Osteocyte (in vitro differentiated cells): ENCODE data around the gene OPALIN. TPM values are rescaled to one million over a fixed set of nuclear protein-coding genes. Genes with fewer than 3 reads are reported as not detected.

ENCODE experiments used
- DNase-seq: peaks from one replicate; pipeline ENCODE4 v3.0.0; 2021; ENCODE audit warnings: mixed read lengths; ENCODE audit not compliant: unreplicated experiment; ENCODE audit errors: extremely low spot score
- H3K27ac Mint-ChIP-seq: one replicate; pipeline ENCODE4 v1.8.0; 2021; ENCODE audit warnings: mild to moderate bottlenecking, mixed read lengths; ENCODE audit not compliant: unreplicated experiment
- H3K27me3 Mint-ChIP-seq: one replicate; pipeline ENCODE4 v1.8.0; 2021; ENCODE audit warnings: mixed read lengths; ENCODE audit not compliant: unreplicated experiment
- H3K36me3 Mint-ChIP-seq: one replicate; pipeline ENCODE4 v1.8.0; 2021; ENCODE audit warnings: mixed read lengths; ENCODE audit not compliant: unreplicated experiment
- H3K4me1 Mint-ChIP-seq: one replicate; pipeline ENCODE4 v1.8.0; 2021; ENCODE audit warnings: mixed read lengths; ENCODE audit not compliant: unreplicated experiment
- H3K4me3 Mint-ChIP-seq: one replicate; pipeline ENCODE4 v1.8.0; 2021; ENCODE audit warnings: mild to moderate bottlenecking, moderate library complexity, mixed read lengths; ENCODE audit not compliant: unreplicated experiment
- H3K9me3 Mint-ChIP-seq: one replicate; pipeline ENCODE4 v1.8.0; 2021; ENCODE audit warnings: mixed read lengths; ENCODE audit not compliant: unreplicated experiment
- total RNA-seq: library from RNA; stranded (reverse); gene quantifications from 2 replicates; pipeline ENCODE4 v1.2.1, GENCODE V29; 2021
- TF ChIP-seq, protein P1 (sequence below): fragments of 200-600 bp; sonication (generic); IDR thresholded peaks from 2 replicates; pipeline ENCODE4 v1.5.0; 2021; ENCODE audit warnings: antibody characterized with exemption, mild to moderate bottlenecking, moderate library complexity

The OPALIN gene
- total RNA-seq, 1 donor from 2014 or later, result not detected

GRCh38 chr10:96380821-96381220 is 22.0 kb upstream of the OPALIN start:
- no peaks in the 10 kb centered on the region for H3K9me3 Mint-ChIP-seq
- H3K4me1 Mint-ChIP-seq, result peaks cover 3% of the 10 kb centered on the region
- H3K4me3 Mint-ChIP-seq, result no peak overlapping the region
- H3K27ac Mint-ChIP-seq, result no peak overlapping the region
- H3K36me3 Mint-ChIP-seq, result no peaks in the 10 kb centered on the region
- H3K27me3 Mint-ChIP-seq, result no peaks in the 10 kb centered on the region
- TF ChIP-seq, protein P1, sequence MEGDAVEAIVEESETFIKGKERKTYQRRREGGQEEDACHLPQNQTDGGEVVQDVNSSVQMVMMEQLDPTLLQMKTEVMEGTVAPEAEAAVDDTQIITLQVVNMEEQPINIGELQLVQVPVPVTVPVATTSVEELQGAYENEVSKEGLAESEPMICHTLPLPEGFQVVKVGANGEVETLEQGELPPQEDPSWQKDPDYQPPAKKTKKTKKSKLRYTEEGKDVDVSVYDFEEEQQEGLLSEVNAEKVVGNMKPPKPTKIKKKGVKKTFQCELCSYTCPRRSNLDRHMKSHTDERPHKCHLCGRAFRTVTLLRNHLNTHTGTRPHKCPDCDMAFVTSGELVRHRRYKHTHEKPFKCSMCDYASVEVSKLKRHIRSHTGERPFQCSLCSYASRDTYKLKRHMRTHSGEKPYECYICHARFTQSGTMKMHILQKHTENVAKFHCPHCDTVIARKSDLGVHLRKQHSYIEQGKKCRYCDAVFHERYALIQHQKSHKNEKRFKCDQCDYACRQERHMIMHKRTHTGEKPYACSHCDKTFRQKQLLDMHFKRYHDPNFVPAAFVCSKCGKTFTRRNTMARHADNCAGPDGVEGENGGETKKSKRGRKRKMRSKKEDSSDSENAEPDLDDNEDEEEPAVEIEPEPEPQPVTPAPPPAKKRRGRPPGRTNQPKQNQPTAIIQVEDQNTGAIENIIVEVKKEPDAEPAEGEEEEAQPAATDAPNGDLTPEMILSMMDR, result no peak
- DNase-seq, result no peak

- TF ChIP-seq, protein P1, result no peak
- Mint-ChIP-seq H3K36me3 (no peaks in the 10 kb centered on the region), H3K27ac (no peak overlapping the region), H3K9me3 (no peaks in the 10 kb centered on the region), H3K4me1 (peaks cover 7% of the 10 kb centered on the region), H3K4me3 (no peak overlapping the region), H3K27me3 (no peaks in the 10 kb centered on the region)
- DNase-seq, result no peak
Observed at GRCh38 chr10:96379758-96380157, 21.0 kb upstream of the OPALIN start.

DNA sequence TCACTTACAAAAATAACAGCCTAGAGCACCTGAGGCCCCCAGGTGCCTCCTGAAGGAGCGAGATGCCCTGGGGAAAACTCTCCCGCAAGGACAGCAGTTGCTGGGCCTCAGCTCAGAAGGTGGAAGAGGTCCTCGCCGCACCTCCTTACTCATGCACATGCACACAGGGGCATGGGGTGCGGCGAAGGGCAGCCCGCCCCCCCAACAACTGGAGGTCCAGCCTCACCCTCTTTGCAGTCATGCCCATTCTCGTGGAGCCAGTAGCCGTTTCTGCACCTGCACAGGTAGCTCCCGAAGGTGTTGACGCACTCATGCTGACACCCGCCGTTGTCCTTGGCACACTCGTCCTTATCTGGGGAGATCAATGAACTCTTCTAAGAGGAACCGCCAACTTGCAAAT is 19.9 kb upstream of the OPALIN start:
- Mint-ChIP-seq H3K27me3 (no peaks in the 10 kb centered on the region), H3K4me1 (peaks cover 7% of the 10 kb centered on the region), H3K36me3 (no peaks in the 10 kb centered on the region), H3K9me3 (no peaks in the 10 kb centered on the region), H3K27ac (no peak overlapping the region), H3K4me3 (no peak overlapping the region)
- TF ChIP-seq, protein P1, result no peak
- DNase-seq, result no peak

- H3K9me3 Mint-ChIP-seq, result no peaks in the 10 kb centered on the region
- no peaks in the 10 kb centered on the region for H3K27me3 Mint-ChIP-seq
- H3K36me3 Mint-ChIP-seq, result no peaks in the 10 kb centered on the region
- no peak overlapping the region for H3K4me3 Mint-ChIP-seq
- H3K4me1 Mint-ChIP-seq, result peaks cover 7% of the 10 kb centered on the region
- no peak overlapping the region for H3K27ac Mint-ChIP-seq
- DNase-seq, result no peak
- TF ChIP-seq, protein P1, result no peak
Observed at GRCh38 chr10:96377816-96378294, 19.1 kb upstream of the OPALIN start.

GRCh38 chr10:96376483-96376882 is 17.7 kb upstream of the OPALIN start:
- Mint-ChIP-seq H3K4me3 (no peak overlapping the region), H3K27me3 (no peaks in the 10 kb centered on the region), H3K36me3 (no peaks in the 10 kb centered on the region), H3K9me3 (no peaks in the 10 kb centered on the region), H3K4me1 (peaks cover 7% of the 10 kb centered on the region), H3K27ac (no peak overlapping the region)
- TF ChIP-seq, protein P1, result no peak
- DNase-seq, result no peak
